HG02870 (cell line): Measurements from ENCODE around the gene THOP1.

ENCODE experiments used
- ATAC-seq: cut with Tn5 transposase; IDR thresholded peaks from one replicate; pipeline ENCODE4 v1.9.1; 2021; ENCODE audit warnings: mild to moderate bottlenecking, moderate library complexity; ENCODE audit not compliant: unreplicated experiment

THOP1 gene

GRCh38 chr19:2761876-2762782, 23.2 kb upstream of the THOP1 start:
- no peak for ATAC-seq

- no peak for ATAC-seq
These were observed 22.4 kb upstream of the THOP1 start for GRCh38 chr19:2762783-2763496.

GRCh38 chr19:2763687-2764086, 21.6 kb upstream of the THOP1 start:
- no peak for ATAC-seq

- ATAC-seq: no peak
These were observed 20.4 kb upstream of the THOP1 start for GRCh38 chr19:2764945-2765344.

GRCh38 chr19:2765376-2765775, 19.9 kb upstream of the THOP1 start:
- ATAC-seq: no peak

- ATAC-seq: no peak
These were observed 18.5 kb upstream of the THOP1 start for GRCh38 chr19:2766594-2767372.

- ATAC-seq: no peak
These were observed 17.6 kb upstream of the THOP1 start for GRCh38 chr19:2767688-2768087.

GRCh38 chr19:2768365-2769132, 16.8 kb upstream of the THOP1 start:
- no peak for ATAC-seq

GRCh38 chr19:2769218-2769617, 16.1 kb upstream of the THOP1 start:
- no peak for ATAC-seq

GRCh38 chr19:2770055-2771013, 15.0 kb upstream of the THOP1 start:
- no peak for ATAC-seq

GRCh38 chr19:2771786-2772674, 13.3 kb upstream of the THOP1 start:
- no peak for ATAC-seq

GRCh38 chr19:2774083-2774679, 11.1 kb upstream of the THOP1 start:
- ATAC-seq: no peak

- no peak for ATAC-seq
These were observed 10.2 kb upstream of the THOP1 start for GRCh38 chr19:2774953-2775555.

- no peak for ATAC-seq
These were observed 9.5 kb upstream of the THOP1 start for GRCh38 chr19:2775556-2776430.

- no peak for ATAC-seq
These were observed 7.2 kb upstream of the THOP1 start for GRCh38 chr19:2777952-2778683.

GRCh38 chr19:2779121-2779740, 6.1 kb upstream of the THOP1 start:
- no peak for ATAC-seq
